IPS DF 4.7 (cell line): ENCODE measurements around the gene TICRR.

ENCODE experiments used
- DNase-seq: peaks from one replicate; pipeline ENCODE4 v3.0.0-alpha.2; 2013; ENCODE audit warnings: low spot score; ENCODE audit errors: extremely low read depth

Gene TICRR

DNA sequence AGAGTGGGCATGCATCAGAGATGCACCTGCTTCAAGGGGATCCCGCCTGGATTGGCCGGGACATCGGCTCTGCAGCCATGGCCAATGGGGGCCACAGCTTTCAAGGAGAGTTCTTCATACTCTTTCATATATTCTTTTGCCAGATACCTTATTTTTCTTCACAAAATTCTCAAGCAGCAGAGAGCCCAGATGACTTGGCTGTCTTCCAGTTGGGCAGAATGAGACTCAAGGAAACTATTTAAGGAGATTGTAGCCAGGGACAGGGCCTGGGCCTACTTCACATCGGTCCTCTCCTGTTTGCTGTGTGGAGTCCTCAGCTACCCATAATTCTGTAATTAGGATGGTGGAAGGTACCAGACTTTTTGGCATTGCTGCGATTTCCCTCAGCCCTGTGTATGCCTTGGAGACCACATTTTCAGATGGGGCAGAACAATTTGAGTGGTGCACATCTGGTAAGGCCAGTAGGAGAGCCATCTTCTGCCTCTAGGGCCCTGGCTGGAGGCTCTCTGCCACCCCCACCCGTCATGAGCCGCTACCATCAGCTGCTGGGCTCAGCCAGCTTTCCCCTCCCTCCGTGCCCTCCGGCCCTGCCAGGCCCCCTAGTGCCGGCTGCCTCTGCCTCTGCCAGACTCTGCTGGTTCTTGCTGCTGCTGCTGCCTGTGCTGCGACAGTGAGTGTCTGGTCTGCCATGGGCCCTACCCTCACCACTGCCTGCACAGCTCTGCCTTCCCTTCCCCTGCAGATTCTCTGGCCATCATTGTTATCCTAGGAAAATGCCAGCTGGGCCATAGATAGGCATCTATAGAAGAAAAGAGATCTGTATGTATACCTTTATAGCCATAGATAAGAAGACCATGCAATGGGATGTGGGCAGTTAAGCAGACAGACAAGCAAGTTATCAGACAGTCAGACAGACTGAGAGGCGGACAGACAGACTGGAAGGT is 97.2 kb downstream of the TICRR start:
- no peak for DNase-seq

- peak; percentile 80 for DNase-seq
These were observed 97.9 kb downstream of the TICRR start for GRCh38 chr15:89673165-89673512.

GRCh38 chr15:89674526-89674925 is 99.3 kb downstream of the TICRR start:
- DNase-seq = no peak

DNA sequence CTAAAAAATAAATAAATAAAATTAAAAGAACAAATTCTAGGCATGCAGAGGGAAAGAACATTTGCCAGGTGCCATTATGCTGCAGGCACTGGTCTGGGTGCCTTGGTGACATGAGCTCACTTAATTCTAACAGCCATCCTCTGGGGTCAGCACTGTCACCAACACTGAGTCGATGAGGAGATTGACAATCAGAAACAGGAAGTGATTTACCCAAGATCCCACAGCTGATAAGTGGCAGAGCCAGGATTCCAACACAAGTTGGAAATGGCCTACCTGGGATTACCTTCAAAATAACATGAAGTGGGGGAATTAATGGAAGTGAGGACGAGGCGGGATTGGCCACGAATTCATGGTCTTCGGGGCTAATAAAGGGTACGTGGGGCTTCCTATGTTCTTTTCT is 100.3 kb downstream of the TICRR start:
- DNase-seq = no peak

DNA sequence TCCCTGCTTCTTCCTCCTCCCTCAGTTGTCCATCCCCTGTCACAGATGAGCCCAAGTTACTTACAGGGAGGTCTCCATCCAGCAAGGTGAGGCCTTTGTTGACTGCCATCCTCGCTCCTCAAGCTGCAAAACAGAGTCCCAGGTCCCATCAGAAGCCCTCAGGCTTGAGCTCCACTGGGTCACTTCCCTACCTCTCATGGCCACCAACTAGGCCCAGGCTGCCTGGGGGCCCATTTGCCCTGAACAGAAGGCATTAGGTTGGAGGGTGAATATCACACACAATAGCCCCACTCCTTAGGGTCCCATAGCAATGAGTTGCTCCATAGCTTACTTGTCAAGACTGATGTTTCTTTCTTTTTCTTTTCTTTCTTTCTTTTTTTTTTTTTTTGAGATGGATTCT is 102.1 kb downstream of the TICRR start:
- DNase-seq = no peak
